ENCODE measurements around the gene ZNF654. TPM values are rescaled to one million over a fixed set of nuclear protein-coding genes. Genes with fewer than 3 reads are reported as not detected.

ZNF654 gene
- total RNA-seq, 1 donor from 2014 or later, result 19.5 TPM

DNA sequence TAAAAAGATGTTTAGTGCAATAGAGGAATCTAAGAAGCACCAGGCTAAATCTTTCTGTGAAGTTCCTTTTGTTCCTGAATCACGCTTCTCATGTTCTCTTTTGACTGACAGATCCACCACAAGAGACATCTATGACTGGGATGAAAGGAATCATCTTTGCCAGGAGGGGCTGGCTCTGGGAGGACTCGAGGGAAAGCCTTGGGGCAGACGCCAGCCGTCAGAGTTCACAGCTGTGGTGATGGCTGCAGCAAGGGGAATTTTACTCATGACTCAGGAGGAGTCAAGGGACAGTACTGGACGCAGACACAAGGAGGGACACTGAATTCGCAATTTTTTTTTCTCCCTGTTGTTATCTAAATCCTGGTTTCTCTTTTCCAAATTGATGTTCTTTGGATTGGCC lies 129.4 kb downstream of the ZNF654 start:
- Mint-ChIP-seq H3K27me3 (ENCODE audit: unreplicated experiment) (no peaks in the 10 kb centered on the region), H3K27ac (ENCODE audit: unreplicated experiment) (no peak overlapping the region), H3K4me1 (ENCODE audit: unreplicated experiment) (no peaks in the 10 kb centered on the region), H3K9me3 (ENCODE audit: unreplicated experiment) (no peaks in the 10 kb centered on the region), H3K4me3 (ENCODE audit: unreplicated experiment) (no peak overlapping the region), H3K36me3 (ENCODE audit: low read depth, unreplicated experiment) (no peaks in the 10 kb centered on the region)
- TF ChIP-seq, protein P1, sequence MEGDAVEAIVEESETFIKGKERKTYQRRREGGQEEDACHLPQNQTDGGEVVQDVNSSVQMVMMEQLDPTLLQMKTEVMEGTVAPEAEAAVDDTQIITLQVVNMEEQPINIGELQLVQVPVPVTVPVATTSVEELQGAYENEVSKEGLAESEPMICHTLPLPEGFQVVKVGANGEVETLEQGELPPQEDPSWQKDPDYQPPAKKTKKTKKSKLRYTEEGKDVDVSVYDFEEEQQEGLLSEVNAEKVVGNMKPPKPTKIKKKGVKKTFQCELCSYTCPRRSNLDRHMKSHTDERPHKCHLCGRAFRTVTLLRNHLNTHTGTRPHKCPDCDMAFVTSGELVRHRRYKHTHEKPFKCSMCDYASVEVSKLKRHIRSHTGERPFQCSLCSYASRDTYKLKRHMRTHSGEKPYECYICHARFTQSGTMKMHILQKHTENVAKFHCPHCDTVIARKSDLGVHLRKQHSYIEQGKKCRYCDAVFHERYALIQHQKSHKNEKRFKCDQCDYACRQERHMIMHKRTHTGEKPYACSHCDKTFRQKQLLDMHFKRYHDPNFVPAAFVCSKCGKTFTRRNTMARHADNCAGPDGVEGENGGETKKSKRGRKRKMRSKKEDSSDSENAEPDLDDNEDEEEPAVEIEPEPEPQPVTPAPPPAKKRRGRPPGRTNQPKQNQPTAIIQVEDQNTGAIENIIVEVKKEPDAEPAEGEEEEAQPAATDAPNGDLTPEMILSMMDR (IDR thresholded peaks at IDR 0.05; ENCODE audit: unreplicated experiment), result no peak
- no peak for DNase-seq (ENCODE audit: low spot score)

DNA sequence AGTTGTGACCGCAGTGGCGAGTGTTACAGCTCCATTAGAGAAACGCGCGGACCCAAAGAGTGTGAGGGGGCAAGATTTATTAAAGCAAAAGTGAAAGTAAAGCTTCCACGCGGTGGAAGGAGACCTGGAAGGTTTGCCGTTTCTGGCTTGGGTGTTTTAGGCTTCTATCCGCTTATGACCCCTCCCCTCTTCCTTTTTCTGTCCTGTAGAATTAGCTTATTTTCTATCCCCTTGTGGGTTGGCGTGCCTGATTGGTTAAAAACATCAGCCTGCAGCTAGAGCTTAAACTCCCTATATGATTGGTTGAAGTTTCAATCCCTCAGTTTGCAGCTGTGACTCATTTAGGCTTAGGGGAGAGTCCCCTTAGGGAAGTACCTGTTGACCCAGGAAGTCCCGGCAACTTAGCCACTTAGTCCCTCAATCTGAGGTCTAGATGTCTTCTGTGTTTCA lies 130.3 kb downstream of the ZNF654 start:
- DNase-seq (ENCODE audit: low spot score), result no peak
- H3K27ac Mint-ChIP-seq (ENCODE audit: unreplicated experiment), result no peak overlapping the region
- H3K4me3 Mint-ChIP-seq (ENCODE audit: unreplicated experiment), result no peak overlapping the region
- H3K9me3 Mint-ChIP-seq (ENCODE audit: unreplicated experiment), result no peaks in the 10 kb centered on the region
- no peaks in the 10 kb centered on the region for H3K36me3 Mint-ChIP-seq (ENCODE audit: low read depth, unreplicated experiment)
- no peaks in the 10 kb centered on the region for H3K4me1 Mint-ChIP-seq (ENCODE audit: unreplicated experiment)
- TF ChIP-seq, protein P1 (IDR thresholded peaks at IDR 0.05; ENCODE audit: unreplicated experiment), result no peak
- no peaks in the 10 kb centered on the region for H3K27me3 Mint-ChIP-seq (ENCODE audit: unreplicated experiment)

DNA sequence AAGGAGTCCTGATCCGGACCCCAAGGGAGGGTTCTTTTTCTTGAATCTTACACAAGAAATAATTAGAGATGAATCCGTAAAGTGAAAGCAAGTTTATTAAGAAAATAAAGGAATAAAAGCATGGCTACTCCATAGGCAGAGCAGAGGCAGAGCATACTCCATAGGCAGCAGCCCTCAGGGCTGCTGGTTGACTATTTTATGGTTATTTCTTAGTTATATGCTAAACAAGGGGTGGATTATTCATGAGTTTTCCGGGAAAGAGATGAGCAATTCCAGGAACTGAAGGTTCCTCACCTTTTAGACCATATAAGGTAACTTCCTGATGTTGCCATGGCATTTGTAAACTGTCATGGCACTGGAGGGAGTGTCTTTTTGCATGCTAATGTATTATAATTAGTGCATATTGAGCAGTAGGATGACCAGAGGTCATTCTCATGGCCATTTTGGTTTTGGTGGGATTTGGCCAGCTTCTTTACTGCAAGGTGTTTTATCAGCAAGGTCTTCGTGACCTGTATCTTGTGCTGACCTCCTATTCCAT lies 132.9 kb downstream of the ZNF654 start:
- Mint-ChIP-seq H3K9me3 (ENCODE audit: unreplicated experiment) (no peaks in the 10 kb centered on the region), H3K27ac (ENCODE audit: unreplicated experiment) (no peak overlapping the region), H3K36me3 (ENCODE audit: low read depth, unreplicated experiment) (no peaks in the 10 kb centered on the region), H3K4me1 (ENCODE audit: unreplicated experiment) (no peaks in the 10 kb centered on the region), H3K4me3 (ENCODE audit: unreplicated experiment) (no peak overlapping the region), H3K27me3 (ENCODE audit: unreplicated experiment) (no peaks in the 10 kb centered on the region)
- DNase-seq (ENCODE audit: low spot score), result no peak
- TF ChIP-seq, protein P1 (IDR thresholded peaks at IDR 0.05; ENCODE audit: unreplicated experiment), result no peak

DNA sequence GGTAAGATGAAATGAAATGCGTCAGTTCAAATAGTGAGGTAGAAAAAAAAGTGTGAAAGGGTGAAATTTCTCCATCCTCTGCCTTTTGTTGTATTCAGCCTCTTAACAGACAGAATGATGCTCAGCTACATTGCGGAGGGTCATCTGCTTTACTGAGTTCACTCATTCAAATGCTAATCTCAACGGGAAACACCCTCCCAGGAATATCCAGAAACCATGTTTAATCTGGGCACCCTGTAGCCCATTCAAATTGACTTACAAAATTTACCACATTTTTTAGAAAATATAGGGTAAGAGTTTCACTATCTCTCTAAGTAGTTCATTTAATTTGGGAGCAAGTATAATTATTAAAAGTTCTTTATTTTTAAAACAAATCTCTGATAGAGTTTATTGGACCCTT lies 133.6 kb downstream of the ZNF654 start:
- H3K4me1 Mint-ChIP-seq (ENCODE audit: unreplicated experiment), result no peaks in the 10 kb centered on the region
- H3K27me3 Mint-ChIP-seq (ENCODE audit: unreplicated experiment), result no peaks in the 10 kb centered on the region
- H3K9me3 Mint-ChIP-seq (ENCODE audit: unreplicated experiment), result no peaks in the 10 kb centered on the region
- H3K27ac Mint-ChIP-seq (ENCODE audit: unreplicated experiment), result no peak overlapping the region
- no peaks in the 10 kb centered on the region for H3K36me3 Mint-ChIP-seq (ENCODE audit: low read depth, unreplicated experiment)
- DNase-seq (ENCODE audit: low spot score), result no peak
- H3K4me3 Mint-ChIP-seq (ENCODE audit: unreplicated experiment), result no peak overlapping the region
- TF ChIP-seq, protein P1 (IDR thresholded peaks at IDR 0.05; ENCODE audit: unreplicated experiment), result no peak

Other genes starting within 250 kb of the ZNF654 start
- gene CGGBP1, start 250 bp upstream of the ZNF654 start, total RNA-seq (ENCODE audit: unreplicated experiment), result 73.8 TPM
- 21.8 TPM for gene C3orf38, start 90.7 kb downstream of the ZNF654 start, total RNA-seq (ENCODE audit: unreplicated experiment)